Measurements from ENCODE around the gene KIAA1755.

DNA sequence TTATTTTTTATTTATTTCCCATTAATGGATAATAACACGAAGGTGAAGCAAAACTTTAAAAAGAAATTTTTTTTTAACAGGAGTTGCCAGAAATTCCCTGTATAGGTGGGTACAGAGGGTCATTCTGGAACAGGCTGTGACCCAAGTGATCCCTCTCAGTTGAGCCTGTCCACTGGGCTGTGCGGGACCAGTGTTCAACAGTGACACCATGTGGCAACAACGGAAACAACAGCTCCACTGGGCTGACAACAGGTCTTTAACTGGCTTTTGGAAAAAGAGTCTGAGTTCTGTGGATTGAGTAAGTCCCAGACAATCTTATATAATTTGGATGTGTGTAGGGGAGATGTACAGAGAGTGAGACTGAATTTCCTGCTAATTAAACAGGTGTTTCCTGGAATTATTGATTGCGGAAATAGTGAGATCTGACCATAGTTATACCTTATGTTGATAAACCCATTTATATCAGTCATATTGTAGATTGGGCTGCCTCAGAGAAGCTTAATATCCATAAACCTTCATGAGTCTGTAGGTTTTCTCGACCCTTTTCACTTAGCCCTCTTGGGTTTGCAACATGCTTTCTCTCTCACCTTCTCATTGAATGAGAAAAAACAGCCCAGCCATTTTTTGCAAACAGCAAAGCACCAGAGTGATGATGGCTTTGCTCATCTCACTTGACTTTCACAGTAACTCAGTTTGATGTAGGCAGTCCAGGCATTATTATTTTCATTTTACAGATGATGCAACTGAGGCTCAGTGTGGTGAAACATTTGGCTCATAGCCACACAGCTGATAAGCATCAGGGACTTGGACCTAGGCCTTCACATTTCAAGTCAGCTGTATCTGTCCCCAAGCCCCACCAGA, 17.5 kb downstream of the KIAA1755 start:
- TF ChIP-seq POLR2A (IDR thresholded peaks at IDR 0.05; ENCODE audit: extremely low read depth, insufficient read length) = no peak
- TF ChIP-seq, protein P1, sequence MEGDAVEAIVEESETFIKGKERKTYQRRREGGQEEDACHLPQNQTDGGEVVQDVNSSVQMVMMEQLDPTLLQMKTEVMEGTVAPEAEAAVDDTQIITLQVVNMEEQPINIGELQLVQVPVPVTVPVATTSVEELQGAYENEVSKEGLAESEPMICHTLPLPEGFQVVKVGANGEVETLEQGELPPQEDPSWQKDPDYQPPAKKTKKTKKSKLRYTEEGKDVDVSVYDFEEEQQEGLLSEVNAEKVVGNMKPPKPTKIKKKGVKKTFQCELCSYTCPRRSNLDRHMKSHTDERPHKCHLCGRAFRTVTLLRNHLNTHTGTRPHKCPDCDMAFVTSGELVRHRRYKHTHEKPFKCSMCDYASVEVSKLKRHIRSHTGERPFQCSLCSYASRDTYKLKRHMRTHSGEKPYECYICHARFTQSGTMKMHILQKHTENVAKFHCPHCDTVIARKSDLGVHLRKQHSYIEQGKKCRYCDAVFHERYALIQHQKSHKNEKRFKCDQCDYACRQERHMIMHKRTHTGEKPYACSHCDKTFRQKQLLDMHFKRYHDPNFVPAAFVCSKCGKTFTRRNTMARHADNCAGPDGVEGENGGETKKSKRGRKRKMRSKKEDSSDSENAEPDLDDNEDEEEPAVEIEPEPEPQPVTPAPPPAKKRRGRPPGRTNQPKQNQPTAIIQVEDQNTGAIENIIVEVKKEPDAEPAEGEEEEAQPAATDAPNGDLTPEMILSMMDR (IDR thresholded peaks at IDR 0.05; ENCODE audit: low read depth, low read length) = peak; percentile 91
- no peak for TF ChIP-seq MYC (IDR thresholded peaks at IDR 0.05; ENCODE audit: low read depth, low read length)
- TF ChIP-seq, protein P2, sequence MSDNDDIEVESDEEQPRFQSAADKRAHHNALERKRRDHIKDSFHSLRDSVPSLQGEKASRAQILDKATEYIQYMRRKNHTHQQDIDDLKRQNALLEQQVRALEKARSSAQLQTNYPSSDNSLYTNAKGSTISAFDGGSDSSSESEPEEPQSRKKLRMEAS (IDR thresholded peaks at IDR 0.05; ENCODE audit: low read depth, low read length) = 0 out of 2 replicates have a peak, but pooled peaks have one; percentile 37
